ENCODE measurements around the gene ADAMTSL5.
"Not testable (repeated sequence)": the region's sequence is repeated elsewhere in the genome, so short reads cannot be mapped to it uniquely, and the experiment has no call there.

GRCh38 chr19:1499231-1499630 is 13.6 kb downstream of the ADAMTSL5 start:
- not testable (repeated sequence) for TF ChIP-seq EP300, POLR2A (IDR thresholded peaks at IDR 0.05)
